ENCODE data around the gene FKBP1A.

DNA sequence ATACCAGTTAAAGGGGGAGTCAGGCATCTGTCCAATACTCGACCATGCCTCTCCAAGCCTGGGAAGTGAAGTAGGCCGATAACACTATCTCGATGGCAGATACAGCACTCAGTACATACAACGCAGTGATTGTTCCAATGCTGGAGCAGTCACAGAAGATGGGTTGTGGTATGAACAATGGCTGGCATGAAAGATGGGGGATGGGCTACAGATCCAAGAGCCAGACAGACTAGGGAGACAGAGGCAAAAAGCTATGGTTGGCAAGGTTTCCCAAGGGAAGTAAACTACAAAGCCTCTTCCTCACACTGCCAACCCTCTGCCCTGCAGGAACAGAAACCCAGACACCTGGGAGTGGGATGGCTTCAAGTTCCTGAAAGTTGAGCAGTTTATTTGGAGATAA lies 19.2 kb downstream of the FKBP1A start:
- TF ChIP-seq LEF1 (IDR thresholded peaks at IDR 0.05) = no peak
- TF ChIP-seq, protein P1, sequence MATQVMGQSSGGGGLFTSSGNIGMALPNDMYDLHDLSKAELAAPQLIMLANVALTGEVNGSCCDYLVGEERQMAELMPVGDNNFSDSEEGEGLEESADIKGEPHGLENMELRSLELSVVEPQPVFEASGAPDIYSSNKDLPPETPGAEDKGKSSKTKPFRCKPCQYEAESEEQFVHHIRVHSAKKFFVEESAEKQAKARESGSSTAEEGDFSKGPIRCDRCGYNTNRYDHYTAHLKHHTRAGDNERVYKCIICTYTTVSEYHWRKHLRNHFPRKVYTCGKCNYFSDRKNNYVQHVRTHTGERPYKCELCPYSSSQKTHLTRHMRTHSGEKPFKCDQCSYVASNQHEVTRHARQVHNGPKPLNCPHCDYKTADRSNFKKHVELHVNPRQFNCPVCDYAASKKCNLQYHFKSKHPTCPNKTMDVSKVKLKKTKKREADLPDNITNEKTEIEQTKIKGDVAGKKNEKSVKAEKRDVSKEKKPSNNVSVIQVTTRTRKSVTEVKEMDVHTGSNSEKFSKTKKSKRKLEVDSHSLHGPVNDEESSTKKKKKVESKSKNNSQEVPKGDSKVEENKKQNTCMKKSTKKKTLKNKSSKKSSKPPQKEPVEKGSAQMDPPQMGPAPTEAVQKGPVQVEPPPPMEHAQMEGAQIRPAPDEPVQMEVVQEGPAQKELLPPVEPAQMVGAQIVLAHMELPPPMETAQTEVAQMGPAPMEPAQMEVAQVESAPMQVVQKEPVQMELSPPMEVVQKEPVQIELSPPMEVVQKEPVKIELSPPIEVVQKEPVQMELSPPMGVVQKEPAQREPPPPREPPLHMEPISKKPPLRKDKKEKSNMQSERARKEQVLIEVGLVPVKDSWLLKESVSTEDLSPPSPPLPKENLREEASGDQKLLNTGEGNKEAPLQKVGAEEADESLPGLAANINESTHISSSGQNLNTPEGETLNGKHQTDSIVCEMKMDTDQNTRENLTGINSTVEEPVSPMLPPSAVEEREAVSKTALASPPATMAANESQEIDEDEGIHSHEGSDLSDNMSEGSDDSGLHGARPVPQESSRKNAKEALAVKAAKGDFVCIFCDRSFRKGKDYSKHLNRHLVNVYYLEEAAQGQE (IDR thresholded peaks at IDR 0.05; ENCODE audit: borderline replicate concordance) = no peak
- TF ChIP-seq, protein P1 (CRISPR knock-in tag; IDR thresholded peaks at IDR 0.05; ENCODE audit: low read depth) = no peak
- no peak for TF ChIP-seq BHLHE40 (IDR thresholded peaks at IDR 0.05; ENCODE audit: low read length)
- TF ChIP-seq, protein P2, sequence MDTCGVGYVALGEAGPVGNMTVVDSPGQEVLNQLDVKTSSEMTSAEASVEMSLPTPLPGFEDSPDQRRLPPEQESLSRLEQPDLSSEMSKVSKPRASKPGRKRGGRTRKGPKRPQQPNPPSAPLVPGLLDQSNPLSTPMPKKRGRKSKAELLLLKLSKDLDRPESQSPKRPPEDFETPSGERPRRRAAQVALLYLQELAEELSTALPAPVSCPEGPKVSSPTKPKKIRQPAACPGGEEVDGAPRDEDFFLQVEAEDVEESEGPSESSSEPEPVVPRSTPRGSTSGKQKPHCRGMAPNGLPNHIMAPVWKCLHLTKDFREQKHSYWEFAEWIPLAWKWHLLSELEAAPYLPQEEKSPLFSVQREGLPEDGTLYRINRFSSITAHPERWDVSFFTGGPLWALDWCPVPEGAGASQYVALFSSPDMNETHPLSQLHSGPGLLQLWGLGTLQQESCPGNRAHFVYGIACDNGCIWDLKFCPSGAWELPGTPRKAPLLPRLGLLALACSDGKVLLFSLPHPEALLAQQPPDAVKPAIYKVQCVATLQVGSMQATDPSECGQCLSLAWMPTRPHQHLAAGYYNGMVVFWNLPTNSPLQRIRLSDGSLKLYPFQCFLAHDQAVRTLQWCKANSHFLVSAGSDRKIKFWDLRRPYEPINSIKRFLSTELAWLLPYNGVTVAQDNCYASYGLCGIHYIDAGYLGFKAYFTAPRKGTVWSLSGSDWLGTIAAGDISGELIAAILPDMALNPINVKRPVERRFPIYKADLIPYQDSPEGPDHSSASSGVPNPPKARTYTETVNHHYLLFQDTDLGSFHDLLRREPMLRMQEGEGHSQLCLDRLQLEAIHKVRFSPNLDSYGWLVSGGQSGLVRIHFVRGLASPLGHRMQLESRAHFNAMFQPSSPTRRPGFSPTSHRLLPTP (IDR thresholded peaks at IDR 0.05; ENCODE audit: borderline replicate concordance, extremely low read depth, insufficient read length) = no peak
- TF ChIP-seq, protein P3, sequence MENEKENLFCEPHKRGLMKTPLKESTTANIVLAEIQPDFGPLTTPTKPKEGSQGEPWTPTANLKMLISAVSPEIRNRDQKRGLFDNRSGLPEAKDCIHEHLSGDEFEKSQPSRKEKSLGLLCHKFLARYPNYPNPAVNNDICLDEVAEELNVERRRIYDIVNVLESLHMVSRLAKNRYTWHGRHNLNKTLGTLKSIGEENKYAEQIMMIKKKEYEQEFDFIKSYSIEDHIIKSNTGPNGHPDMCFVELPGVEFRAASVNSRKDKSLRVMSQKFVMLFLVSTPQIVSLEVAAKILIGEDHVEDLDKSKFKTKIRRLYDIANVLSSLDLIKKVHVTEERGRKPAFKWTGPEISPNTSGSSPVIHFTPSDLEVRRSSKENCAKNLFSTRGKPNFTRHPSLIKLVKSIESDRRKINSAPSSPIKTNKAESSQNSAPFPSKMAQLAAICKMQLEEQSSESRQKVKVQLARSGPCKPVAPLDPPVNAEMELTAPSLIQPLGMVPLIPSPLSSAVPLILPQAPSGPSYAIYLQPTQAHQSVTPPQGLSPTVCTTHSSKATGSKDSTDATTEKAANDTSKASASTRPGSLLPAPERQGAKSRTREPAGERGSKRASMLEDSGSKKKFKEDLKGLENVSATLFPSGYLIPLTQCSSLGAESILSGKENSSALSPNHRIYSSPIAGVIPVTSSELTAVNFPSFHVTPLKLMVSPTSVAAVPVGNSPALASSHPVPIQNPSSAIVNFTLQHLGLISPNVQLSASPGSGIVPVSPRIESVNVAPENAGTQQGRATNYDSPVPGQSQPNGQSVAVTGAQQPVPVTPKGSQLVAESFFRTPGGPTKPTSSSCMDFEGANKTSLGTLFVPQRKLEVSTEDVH (IDR thresholded peaks at IDR 0.05; ENCODE audit: low read depth, partially characterized antibody) = no peak
- TF ChIP-seq, protein P4, sequence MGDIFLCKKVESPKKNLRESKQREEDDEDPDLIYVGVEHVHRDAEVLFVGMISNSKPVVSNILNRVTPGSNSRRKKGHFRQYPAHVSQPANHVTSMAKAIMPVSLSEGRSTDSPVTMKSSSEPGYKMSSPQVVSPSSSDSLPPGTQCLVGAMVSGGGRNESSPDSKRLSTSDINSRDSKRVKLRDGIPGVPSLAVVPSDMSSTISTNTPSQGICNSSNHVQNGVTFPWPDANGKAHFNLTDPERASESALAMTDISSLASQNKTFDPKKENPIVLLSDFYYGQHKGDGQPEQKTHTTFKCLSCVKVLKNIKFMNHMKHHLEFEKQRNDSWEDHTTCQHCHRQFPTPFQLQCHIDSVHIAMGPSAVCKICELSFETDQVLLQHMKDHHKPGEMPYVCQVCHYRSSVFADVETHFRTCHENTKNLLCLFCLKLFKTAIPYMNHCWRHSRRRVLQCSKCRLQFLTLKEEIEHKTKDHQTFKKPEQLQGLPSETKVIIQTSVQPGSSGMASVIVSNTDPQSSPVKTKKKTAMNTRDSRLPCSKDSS (IDR thresholded peaks at IDR 0.05; ENCODE audit: low read depth, partially characterized antibody) = no peak
- TF ChIP-seq, protein P5, sequence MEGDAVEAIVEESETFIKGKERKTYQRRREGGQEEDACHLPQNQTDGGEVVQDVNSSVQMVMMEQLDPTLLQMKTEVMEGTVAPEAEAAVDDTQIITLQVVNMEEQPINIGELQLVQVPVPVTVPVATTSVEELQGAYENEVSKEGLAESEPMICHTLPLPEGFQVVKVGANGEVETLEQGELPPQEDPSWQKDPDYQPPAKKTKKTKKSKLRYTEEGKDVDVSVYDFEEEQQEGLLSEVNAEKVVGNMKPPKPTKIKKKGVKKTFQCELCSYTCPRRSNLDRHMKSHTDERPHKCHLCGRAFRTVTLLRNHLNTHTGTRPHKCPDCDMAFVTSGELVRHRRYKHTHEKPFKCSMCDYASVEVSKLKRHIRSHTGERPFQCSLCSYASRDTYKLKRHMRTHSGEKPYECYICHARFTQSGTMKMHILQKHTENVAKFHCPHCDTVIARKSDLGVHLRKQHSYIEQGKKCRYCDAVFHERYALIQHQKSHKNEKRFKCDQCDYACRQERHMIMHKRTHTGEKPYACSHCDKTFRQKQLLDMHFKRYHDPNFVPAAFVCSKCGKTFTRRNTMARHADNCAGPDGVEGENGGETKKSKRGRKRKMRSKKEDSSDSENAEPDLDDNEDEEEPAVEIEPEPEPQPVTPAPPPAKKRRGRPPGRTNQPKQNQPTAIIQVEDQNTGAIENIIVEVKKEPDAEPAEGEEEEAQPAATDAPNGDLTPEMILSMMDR (IDR thresholded peaks at IDR 0.05 in 2 of 3, conservative IDR thresholded peaks at IDR 0.05 in 1 of 3; ENCODE audit: insufficient read depth in 2 of 3, low read depth in 1 of 3, low read length in 3 of 3) = no peak
- TF ChIP-seq, protein P6, sequence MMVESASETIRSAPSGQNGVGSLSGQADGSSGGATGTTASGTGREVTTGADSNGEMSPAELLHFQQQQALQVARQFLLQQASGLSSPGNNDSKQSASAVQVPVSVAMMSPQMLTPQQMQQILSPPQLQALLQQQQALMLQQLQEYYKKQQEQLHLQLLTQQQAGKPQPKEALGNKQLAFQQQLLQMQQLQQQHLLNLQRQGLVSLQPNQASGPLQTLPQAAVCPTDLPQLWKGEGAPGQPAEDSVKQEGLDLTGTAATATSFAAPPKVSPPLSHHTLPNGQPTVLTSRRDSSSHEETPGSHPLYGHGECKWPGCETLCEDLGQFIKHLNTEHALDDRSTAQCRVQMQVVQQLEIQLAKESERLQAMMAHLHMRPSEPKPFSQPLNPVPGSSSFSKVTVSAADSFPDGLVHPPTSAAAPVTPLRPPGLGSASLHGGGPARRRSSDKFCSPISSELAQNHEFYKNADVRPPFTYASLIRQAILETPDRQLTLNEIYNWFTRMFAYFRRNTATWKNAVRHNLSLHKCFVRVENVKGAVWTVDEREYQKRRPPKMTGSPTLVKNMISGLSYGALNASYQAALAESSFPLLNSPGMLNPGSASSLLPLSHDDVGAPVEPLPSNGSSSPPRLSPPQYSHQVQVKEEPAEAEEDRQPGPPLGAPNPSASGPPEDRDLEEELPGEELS (CRISPR knock-in tag; IDR thresholded peaks at IDR 0.05; ENCODE audit: borderline replicate concordance) = no peak
- TF ChIP-seq EP300 (IDR thresholded peaks at IDR 0.05; ENCODE audit: low read length) = no peak
- TF ChIP-seq PTBP1 (IDR thresholded peaks at IDR 0.05; ENCODE audit: low read depth, low read length) = no peak

Data from K562 (cell line).